Calu3 (cell line): ENCODE measurements around the gene HIF1AN. TPM values are rescaled to one million over a fixed set of nuclear protein-coding genes. Genes with fewer than 3 reads are reported as not detected.
"Not testable (repeated sequence)": the region's sequence is repeated elsewhere in the genome, so short reads cannot be mapped to it uniquely, and the experiment has no call there.

ENCODE experiments used
- BruUV-seq: library from RNA; stranded (reverse); fragments of 400-500 nt; replicated peaks from 2 replicates; lab custom pipeline; 2021; lab: Mats Ljungman, UMichigan
- CTCF ChIA-PET: fragments of 300-600 bp; sonication (Branson Sonifier 250); formaldehyde crosslinking; loops from one replicate; lab custom pipeline; 2022; ENCODE audit warnings: antibody characterized with exemption; lab: Charles Lee
- DNase-seq: peaks from one replicate; pipeline ENCODE4 v3.0.0; 2022
- H3K27ac Mint-ChIP-seq: one replicate; pipeline ENCODE4 v1.8.0; 2022; ENCODE audit warnings: mixed read lengths; ENCODE audit not compliant: unreplicated experiment
- H3K27me3 Mint-ChIP-seq: one replicate; pipeline ENCODE4 v1.8.0; 2022; ENCODE audit warnings: mixed read lengths; ENCODE audit not compliant: unreplicated experiment
- H3K36me3 Mint-ChIP-seq: one replicate; pipeline ENCODE4 v1.8.0; 2022; ENCODE audit warnings: mild to moderate bottlenecking, moderate library complexity, mixed read lengths; ENCODE audit not compliant: insufficient read depth, unreplicated experiment
- H3K4me1 Mint-ChIP-seq: one replicate; pipeline ENCODE4 v1.8.0; 2022; ENCODE audit warnings: mild to moderate bottlenecking, low read depth, mixed read lengths; ENCODE audit not compliant: unreplicated experiment
- H3K4me3 Mint-ChIP-seq: one replicate; pipeline ENCODE4 v1.8.0; 2022; ENCODE audit warnings: mild to moderate bottlenecking, low read depth, moderate library complexity, mixed read lengths; ENCODE audit not compliant: unreplicated experiment
- H3K9me3 Mint-ChIP-seq: one replicate; pipeline ENCODE4 v1.8.0; 2022; ENCODE audit warnings: low read depth, mixed read lengths; ENCODE audit not compliant: unreplicated experiment
- CTCF ChIP-seq: fragments of 200-600 bp; IDR thresholded peaks from one replicate; pipeline ENCODE4 v1.8.0; 2022; ENCODE audit warnings: antibody characterized with exemption; ENCODE audit not compliant: unreplicated experiment
- intact Hi-C: fragments of 100-400 bp; cut with micrococcal nuclease; formaldehyde crosslinking; loops from one replicate; pipeline ENCODE4 v1.10.0; 2022; ENCODE audit not compliant: unreplicated experiment
- total RNA-seq: library from RNA; stranded (reverse); gene quantifications from 2 replicates; pipeline ENCODE4 v1.2.3, GENCODE V29; 2022

HIF1AN gene
- total RNA-seq, 1 experiment from 2014 or later = 36.3 TPM

GRCh38 chr10:100568912-100569311, 33.2 kb downstream of the HIF1AN start:
- H3K9me3 Mint-ChIP-seq = no peaks in the 10 kb centered on the region
- no peaks in the 10 kb centered on the region for H3K36me3 Mint-ChIP-seq
- no peaks in the 10 kb centered on the region for H3K4me1 Mint-ChIP-seq
- H3K27ac Mint-ChIP-seq = no peak overlapping the region
- no TSS peak for BruUV-seq
- H3K27me3 Mint-ChIP-seq = no peaks in the 10 kb centered on the region
- intact Hi-C loops = no loop called here
- no peak overlapping the region for H3K4me3 Mint-ChIP-seq
- no peak for DNase-seq
- CTCF ChIA-PET = no interaction called here
- TF ChIP-seq CTCF = no peak

DNA sequence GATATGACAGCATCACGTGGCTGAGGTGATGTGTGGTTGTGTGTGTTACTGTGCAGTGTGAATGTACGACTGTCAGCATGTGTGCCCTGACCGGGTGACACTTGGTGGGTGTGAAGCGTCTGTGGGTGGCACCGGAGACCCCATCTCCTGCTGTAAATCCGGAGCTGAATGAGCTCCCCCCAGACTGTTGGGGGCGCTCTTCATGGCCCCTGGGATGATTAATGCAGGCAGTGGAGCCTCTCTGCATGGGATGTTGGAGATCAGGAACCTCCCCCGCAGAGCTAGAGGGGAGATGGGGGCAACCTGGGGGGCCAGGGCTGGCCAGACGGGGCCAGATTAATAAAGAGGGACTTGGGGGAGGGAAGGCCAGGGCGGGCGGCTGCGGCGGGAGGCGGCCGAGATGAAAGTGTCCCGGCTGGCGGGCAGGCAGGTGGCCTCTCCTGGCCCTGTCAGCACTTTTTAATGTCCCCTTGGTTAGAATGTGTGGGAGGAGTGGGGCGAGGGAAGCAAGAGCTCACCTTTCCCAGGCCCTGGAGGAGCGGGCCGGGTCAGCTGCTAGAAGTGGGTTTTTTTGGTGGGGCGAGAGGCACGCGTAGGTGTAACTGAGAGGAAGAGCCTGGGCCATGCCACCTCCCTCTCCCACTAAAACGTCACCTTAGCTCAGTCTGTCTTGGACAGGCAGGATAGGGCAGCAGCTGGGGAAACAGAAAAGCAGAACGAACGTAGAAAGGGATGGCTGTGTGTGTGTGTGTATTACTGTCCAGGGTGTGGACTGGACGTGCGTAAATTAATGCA, 34.1 kb downstream of the HIF1AN start:
- Mint-ChIP-seq H3K27ac (no peak overlapping the region), H3K4me1 (no peaks in the 10 kb centered on the region), H3K27me3 (no peaks in the 10 kb centered on the region), H3K36me3 (no peaks in the 10 kb centered on the region), H3K9me3 (no peaks in the 10 kb centered on the region), H3K4me3 (no peak overlapping the region)
- TF ChIP-seq CTCF = no peak
- CTCF ChIA-PET = interaction anchor here (1.3 kb wide), 1 partner anchor 306 kb away, joined by 3 read pairs; no protein-coding TSS in a partner anchor
- BruUV-seq = no TSS peak
- DNase-seq = no peak
- intact Hi-C loops = no loop called here

DNA sequence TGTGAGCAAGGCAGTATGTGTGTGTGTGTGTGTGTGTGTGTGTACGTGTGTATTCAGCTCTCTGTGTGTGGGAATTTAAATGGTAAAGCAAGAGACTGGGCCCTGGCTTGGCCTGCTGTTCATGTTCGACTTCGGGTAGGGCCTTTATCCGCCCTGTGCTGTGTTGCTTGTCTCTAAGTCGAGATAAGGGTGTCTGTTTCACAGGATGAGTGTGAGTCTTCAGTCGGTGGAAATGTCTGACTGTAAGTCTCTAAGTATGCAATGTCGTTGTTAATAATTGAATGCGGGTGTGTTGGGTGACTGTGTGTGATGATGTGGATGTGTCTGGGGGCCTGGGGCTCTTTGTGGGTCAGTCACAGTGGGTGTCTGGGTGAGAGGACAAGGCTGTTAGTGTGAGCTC, 34.8 kb downstream of the HIF1AN start:
- no peak for TF ChIP-seq CTCF
- intact Hi-C loops = no loop called here
- no peaks in the 10 kb centered on the region for H3K27me3 Mint-ChIP-seq
- CTCF ChIA-PET = interaction anchor here (1.3 kb wide), 1 partner anchor 305 kb away, joined by 3 read pairs; no protein-coding TSS in a partner anchor
- no peaks in the 10 kb centered on the region for H3K36me3 Mint-ChIP-seq
- H3K4me1 Mint-ChIP-seq = no peaks in the 10 kb centered on the region
- H3K9me3 Mint-ChIP-seq = no peaks in the 10 kb centered on the region
- H3K4me3 Mint-ChIP-seq = no peak overlapping the region
- H3K27ac Mint-ChIP-seq = no peak overlapping the region
- no peak for DNase-seq
- BruUV-seq = no TSS peak

DNA sequence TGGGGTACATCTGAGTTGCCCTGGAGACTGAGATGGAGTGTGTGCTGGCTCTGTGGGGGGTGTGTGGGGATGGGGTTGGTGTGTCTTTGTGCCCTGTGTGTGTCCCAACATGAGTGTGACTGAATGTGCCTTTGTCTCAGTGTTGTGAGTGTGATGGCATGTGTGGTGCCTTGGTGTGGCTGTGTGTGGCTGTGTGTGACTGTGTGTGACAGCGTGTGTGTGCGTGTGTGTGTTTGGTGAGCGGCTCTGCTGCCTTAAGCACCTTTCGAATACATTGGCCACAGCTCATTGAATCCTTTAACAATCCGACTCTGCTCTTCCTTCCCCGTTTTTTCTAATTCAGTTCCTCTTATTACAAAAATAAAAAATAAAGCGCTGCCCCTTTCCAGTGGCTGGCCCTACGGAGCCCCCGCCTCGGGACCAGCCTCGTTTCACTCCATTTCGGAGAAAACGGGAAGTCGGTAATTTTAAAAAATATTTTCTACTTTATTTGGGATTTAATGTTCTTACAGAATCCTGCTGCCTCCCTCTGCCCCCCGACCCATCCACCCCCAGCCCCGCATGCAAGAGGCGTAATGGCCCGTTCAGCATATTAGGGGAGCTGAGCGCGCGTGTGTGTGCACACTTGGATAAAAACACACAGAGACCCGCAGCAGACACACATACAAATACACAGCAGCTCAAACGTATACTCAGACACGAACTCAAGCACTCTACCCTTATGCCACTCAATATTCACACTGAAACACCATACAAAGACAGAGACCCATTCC, 35.5 kb downstream of the HIF1AN start:
- Mint-ChIP-seq H3K4me3 (no peak overlapping the region), H3K27ac (no peak overlapping the region), H3K36me3 (no peaks in the 10 kb centered on the region), H3K9me3 (no peaks in the 10 kb centered on the region), H3K4me1 (no peaks in the 10 kb centered on the region), H3K27me3 (no peaks in the 10 kb centered on the region)
- intact Hi-C loops = no loop called here
- no peak for DNase-seq
- CTCF ChIA-PET = no interaction called here
- BruUV-seq = no TSS peak
- no peak for TF ChIP-seq CTCF

DNA sequence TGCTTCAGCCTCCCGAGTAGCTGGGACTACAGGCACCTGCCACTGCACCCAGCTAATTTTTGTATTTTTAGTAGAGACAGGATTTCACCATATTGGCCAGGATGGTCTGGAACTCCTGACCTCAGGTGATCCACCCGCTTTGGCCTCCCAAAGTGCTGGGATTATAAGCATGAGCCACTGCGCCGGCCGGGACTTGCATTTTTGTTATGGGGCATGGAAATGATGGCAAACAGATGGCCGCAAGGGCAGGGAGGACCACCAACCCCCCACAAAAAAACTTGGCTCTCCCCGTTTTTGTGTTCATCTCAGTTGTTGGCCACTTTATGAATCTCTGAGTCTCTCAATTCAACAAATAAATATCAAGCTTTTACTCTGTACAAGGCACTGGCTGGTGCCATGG, 39.4 kb downstream of the HIF1AN start:
- BruUV-seq, H3K9me3 Mint-ChIP-seq, CTCF ChIA-PET: not testable (repeated sequence)

More for the DNA sequence above, 39.4 kb downstream of the HIF1AN start:
- H3K27ac Mint-ChIP-seq, H3K36me3 Mint-ChIP-seq, DNase-seq, H3K4me1 Mint-ChIP-seq, H3K4me3 Mint-ChIP-seq, intact Hi-C loops, H3K27me3 Mint-ChIP-seq: not testable (repeated sequence)
